ENCODE measurements around the gene RNF227.

DNA sequence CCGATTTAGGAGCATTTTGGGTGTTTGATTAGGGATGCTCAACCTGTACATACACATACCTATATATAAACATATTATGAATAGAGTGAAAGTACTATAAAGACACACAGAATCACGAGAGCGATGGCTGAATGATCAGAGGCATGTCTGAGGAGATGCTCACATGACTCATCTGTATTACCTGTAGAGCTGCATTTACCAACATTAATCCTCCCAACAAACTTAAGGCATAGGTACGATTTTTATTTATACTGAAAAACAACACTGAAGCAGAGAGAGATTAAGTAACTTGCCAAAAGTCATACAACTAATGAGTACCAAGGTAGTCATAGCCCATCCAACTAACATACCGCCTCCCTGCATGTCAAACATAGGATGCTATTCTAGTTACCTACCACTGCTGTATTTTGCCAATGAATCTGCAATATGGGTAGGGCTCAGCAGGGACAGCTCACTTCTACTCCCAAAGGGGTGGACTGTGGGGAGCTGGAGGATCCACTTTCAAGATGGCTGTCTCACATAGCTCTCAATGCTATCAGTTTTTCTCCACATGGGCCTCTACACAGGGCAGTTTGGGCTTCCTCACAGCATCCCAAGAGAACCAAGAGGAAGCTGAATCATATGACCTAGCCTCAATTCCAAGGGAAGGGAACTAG is 51.0 kb downstream of the RNF227 start:
- TF ChIP-seq POLR2A (IDR thresholded peaks at IDR 0.05) (no peak), POLR2AphosphoS5 (IDR thresholded peaks at IDR 0.05) (no peak)
- TF ChIP-seq, protein P1, sequence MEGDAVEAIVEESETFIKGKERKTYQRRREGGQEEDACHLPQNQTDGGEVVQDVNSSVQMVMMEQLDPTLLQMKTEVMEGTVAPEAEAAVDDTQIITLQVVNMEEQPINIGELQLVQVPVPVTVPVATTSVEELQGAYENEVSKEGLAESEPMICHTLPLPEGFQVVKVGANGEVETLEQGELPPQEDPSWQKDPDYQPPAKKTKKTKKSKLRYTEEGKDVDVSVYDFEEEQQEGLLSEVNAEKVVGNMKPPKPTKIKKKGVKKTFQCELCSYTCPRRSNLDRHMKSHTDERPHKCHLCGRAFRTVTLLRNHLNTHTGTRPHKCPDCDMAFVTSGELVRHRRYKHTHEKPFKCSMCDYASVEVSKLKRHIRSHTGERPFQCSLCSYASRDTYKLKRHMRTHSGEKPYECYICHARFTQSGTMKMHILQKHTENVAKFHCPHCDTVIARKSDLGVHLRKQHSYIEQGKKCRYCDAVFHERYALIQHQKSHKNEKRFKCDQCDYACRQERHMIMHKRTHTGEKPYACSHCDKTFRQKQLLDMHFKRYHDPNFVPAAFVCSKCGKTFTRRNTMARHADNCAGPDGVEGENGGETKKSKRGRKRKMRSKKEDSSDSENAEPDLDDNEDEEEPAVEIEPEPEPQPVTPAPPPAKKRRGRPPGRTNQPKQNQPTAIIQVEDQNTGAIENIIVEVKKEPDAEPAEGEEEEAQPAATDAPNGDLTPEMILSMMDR (IDR thresholded peaks at IDR 0.05) = no peak
